Raji (cell line): ENCODE results near the gene TNFSF11.

Experiments used
- POLR2A ChIP-seq: IDR thresholded peaks from 2 replicates; pipeline ENCODE4 v1.6.1; 2011; ENCODE audit warnings: low read depth, low read length, control low read depth; ENCODE audit not compliant: insufficient read depth

TNFSF11 gene

DNA sequence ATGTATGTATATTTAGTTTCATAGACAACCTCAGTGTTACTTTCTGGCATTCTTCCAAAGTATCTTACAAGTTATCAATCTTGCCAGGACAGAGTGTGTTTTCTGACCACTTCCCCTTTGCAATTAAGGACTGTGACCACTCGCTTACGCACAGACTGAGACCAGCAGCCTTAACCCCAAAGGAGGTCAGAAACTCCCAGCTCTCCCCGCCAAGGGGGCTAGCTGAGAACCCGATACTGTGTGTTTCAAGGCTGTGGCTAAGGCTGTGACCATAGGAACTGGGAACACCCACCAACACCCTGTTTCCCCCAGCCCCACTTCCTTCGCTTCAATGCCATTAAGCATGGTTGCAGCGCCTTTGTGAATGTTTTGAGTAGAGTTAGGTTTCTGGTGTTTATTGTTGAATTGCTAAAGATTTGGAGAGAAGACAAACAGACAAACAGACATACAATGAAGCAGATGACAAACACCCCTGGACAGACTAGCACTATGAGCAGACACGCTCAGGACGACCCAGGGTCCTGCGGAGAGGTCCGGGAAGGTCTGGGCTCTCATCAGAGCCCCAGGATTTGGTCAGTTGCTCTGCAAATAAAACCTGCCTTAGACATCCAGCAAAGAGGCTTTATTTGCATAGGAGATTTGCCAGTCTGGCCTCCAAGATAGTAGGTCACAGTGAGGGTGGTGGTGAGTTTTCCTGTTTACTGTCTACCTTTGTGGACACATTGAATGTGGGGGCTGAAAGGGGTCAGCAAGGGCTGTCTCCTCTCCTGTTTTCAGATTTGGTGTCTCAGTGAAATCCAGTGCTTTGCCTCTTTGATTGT lies 25.0 kb upstream of the TNFSF11 start:
- TF ChIP-seq POLR2A: no peak

DNA sequence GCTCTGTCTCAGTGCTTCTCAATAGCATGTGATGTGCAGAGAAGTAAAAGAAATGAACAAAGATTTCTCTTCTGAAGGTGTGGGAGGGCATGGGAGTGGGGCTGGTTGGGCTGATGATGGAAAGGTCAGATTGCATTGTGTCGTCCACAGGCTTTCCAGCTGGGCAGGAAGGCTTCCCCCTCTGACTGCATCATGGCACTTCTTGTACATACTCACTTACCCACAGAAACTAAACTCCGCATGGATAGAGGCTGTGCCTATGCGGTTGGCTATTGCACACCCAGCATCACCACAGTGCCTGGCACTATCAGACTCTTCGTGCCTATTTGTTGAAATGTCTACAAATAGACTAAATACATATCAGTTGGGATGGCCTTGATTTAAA lies 24.4 kb upstream of the TNFSF11 start:
- TF ChIP-seq POLR2A: no peak

DNA sequence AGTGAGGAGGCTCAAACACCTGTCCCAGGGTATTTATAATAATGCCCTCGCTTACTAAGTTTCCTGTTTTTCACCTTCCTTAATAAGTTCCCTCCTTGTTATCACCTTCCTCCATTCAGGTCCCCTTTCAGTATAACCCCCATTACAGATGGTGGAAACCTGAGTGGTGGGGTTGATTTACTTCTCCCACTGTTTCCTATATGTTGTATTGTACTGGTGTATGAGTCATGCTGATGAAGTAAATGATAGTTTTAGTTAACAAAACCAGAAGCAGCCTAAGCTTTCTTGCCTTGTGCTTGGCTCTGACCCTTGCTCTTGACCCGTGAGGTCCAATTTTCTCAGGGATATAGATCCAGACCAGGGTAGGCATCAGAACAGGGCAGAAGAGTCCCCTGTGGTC lies 22.3 kb upstream of the TNFSF11 start:
- no peak for TF ChIP-seq POLR2A

DNA sequence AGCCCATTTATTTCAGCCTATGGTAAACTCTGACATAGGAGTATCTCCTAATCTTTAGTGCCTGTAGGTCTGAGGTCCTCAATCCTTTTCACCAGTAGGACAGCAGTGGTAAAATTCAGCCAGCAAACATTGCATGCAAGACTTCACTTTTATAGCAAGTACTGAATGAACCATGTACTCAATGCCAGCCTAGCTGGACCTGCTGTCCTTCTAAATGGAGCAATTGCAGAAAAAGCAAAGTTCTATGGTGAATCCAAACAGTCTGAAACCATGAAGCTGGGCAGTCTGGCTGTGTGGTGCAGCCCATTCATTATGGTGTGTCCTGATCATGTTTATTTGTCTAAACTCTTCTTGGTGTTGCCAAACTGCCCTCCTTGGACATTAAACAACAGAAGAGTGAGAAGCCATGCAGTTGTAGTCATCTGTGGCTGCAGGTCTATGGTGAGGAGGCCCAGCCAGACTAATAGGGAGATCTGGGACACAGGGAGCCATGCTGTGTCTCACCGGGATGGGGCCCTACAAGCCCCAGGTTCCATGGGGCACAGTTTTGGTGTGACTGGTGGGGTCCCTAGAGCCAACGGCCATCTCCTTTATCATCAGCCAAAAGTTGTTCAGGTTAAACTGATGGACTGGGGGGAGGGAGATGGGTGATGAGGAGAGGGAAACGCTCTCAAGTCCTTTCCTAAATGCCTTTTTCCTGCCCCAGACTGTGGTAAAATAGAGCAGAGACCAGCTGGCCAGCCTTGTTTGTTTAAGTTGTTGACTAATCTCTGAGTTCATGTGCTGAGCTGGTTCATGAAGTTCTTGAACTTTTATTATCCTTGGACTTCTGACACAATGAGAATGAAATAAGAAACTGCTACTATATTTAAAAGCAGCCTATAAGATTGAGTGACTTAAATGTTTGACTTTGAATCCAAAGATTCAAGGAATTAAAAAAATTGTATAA lies 20.6 kb upstream of the TNFSF11 start:
- TF ChIP-seq POLR2A: no peak

DNA sequence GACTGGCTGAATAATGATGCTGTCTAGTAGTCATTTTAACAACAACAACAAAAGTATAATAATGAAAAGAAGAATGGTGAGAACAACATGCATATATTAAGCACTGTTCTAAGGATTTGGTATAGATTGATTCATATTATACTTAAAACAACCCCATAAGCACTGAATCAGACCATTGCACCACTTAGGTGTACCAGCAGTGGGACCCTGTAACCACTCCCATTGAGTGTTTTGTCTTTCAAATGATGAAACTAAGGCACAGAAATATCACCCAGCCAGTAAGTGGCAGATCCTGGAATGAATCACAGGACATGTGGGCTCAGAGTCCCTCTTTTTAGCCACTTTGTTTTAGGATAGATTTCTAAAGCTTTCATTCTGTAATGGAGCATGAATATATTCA lies 14.9 kb upstream of the TNFSF11 start:
- no peak for TF ChIP-seq POLR2A

DNA sequence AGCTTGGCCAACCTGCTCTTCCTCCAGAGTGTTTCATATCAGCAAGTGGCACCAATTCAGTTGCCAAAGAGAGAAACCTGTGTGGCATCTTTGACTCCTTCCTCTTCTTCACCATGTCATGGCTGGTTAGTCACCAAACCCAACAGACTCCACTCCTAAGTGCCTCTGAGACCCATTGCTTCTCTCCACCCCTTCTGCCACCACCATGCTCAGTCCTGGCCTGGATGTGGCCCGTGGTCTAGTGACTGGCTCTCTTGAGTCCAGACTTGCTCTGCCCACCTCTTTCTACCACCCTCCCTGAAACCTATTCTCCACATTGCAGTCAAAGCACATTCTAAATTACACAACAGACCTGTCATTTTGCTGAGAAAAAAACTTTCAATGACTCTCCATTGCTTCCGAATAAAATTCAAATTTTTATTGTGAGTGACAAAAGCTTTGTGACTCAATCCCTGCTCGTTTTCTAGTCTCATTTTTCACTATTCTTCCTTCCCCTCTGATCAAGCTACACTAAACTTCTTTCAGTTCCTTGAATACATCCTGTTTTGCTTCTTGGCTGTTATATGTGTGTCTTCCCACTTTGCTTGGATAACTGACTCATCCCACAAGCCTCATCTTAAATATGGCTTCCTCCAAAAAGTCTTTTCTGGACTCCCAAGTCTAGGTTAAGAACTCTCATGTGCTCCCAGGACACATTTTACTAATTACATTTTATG lies 12.0 kb upstream of the TNFSF11 start:
- TF ChIP-seq POLR2A: no peak

DNA sequence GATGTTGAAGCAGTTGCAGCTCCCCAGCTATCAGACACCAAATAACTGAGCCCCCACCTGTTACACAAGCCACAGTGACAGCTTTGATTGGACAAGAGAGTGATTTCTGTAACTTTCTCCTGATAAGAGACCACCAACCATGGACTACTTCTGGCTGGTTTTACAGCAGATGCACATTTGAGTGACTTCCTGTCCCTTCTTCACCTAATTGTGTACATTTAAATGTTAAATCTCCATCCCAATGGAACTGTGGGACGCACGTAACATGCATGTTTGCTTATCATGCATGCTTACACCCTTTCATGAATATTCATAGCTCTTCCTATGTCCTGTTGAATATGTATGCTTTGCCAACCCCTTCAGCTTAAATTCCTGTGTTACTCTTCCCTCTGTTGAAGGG lies 6.0 kb upstream of the TNFSF11 start:
- no peak for TF ChIP-seq POLR2A

DNA sequence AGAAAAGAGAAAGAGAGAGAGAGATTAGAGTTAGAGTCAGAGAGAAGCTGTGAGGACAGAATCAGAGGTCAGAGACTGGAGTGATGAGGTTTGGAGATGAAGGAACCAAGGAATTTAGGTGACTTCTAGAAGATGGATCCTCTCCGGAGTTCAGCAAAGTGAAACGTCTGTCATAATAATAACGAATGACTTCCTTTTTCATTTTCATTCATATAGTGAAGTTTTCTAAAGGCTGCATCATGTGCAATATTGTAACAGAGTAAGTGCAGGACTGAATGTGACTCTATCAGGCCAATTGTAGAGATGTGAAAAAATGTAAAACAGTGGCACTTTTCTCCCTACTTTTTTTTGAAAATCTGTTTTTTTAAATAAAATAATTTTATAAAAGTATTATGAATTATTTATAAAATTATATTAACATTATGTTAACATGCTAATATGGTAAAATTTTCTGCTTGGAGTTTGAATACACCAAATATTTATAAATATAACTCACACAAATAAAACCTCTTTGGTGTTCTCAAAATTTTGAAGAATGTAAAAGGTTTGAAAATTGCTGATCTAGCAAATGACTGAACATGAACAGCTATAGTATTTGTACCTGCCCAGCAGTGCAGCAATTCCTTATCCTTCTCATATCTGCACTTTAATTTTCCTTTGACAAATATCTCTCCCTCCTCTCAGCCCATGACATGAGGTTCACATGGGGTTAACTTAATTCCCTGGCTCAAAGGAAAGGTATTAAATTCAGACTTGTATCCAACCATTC lies 4.2 kb upstream of the TNFSF11 start:
- no peak for TF ChIP-seq POLR2A

DNA sequence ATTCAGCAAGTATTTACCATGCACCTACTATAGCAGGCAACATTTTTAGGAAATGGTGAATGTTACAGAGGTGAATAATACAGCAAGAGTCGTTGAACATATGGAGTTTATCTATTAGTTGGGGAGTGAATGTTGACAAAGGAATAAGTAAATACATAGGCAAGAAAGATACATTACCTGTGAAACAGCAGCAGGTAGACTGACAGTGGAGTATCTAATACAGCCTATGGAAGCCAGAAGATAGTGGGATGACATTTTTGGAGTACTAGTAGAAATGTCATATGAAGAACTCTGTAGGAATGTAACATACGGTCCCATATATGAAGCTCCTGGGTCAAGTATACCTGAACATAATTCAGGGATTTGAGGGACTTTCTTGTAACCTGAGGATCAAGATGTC lies 2.1 kb upstream of the TNFSF11 start:
- no peak for TF ChIP-seq POLR2A

DNA sequence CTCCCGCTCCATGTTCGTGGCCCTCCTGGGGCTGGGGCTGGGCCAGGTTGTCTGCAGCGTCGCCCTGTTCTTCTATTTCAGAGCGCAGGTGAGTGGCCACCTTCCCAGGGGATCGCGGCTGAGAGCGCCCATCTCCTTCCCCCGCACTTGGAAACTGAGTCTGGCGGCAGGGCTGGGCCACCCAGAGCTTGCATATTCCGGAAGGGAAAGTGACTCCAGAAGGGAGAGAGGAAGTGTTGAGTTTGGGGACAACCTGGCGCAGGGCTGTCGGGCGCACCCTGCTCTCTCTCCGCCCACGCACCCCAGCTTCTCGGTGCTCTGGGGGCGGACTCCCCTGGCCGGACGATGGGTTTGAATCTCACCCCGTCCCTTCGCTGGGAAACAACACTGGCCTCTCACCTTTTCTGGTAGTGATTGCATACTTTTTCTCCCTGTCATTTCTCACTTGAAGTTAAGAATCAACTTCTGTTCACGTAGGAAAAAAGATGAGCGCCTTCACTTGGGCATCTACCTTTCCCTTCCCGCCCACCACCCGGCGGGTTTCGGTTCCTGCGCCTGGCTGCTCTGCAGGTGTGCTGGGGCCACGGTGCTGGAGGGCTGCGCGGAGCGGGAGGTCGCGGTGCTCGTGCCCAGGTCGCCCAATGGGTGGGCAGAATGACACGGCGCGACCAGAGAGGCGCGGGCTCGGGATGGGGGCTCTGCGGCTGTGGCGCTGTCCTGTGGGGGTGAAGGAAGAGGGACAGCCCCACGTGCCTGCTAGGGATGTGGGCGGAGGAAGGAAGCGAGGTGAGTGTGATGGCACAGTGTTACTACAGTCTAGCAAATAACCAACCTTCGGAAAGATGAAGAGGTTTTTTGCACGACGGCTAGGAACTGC lies 721 bp downstream of the TNFSF11 start:
- TF ChIP-seq POLR2A: no peak

DNA sequence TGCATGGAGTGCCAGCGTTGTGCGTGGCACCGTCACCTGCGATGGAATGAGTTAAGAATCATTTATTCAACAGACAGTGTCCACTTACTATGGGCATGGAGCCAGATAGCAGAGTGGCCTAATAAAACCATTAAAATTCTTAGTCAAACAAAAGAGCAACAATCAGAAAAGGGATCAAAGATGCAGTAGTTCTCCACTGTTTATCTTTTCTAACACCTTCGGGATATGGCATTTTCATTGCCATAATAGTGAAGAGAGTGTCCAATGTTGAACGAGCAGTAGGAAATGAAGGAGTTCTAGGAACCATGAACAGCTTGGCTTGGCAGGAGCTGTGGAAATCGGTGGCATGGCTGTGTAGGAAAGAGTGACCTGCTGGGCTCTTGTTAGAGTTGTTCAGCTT lies 2.0 kb downstream of the TNFSF11 start:
- TF ChIP-seq POLR2A: no peak

DNA sequence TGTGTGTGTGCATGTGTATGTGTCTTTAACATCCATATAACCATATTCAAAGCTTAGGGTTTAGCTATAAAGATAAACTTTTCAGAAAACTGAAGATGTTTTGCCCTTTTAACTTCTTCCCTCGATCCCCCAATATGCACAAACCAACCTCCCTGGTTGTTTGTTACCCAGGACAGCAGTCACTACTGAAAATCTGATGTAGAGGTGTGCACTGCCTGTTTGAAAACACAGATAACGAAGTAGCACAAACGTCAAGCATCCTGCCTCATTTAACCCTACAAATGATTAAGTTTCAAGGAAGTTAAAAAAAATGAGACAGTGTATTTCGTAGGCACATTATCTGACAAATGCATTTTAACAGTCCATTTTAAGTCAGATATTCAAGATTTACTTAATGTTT lies 3.6 kb downstream of the TNFSF11 start:
- no peak for TF ChIP-seq POLR2A

DNA sequence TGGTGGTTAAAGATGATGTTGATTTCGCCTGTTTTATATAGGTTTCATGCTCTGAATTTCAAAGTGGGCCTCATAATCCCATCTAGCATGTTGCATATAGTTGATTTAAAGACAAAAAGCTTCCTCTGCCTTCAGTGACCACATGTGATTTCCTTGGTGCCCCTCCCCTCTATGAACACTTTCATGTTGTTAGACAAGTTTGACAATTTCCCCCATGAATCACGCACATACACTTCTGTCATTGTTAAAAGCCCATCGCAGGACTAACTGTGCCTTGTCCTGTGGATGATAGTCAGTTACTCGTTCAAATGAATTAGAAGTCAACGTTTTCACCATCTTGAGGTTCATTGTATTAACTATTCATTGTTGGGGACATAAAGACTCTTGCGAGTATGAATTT lies 6.7 kb downstream of the TNFSF11 start:
- TF ChIP-seq POLR2A: no peak

DNA sequence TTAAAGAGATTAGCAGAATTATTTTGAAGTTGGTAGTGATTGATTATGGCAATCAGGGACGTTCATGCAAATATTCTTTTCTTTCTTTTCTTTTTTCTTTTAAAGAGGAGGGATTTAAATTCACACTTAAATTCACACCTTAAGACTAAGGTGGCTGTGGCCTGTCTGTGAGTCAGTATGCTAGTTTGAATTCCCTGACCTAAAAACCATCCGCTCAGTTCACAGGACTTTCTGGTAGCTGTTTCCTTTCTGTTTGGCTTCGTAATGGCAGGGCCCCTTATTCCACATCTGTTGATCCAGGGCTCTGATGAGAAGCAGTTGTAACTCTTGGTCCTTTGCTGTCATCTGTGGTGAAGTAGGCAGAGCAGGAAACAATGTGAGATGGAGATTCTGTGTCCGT lies 7.5 kb downstream of the TNFSF11 start:
- no peak for TF ChIP-seq POLR2A
